Epidermal melanocyte (primary cell): ENCODE results near the gene QRICH2.
A peak's percentile ranks its signal among the peaks of the same experiment; 100 is the strongest.

ENCODE experiments used
- DNase-seq: peaks from one replicate; pipeline ENCODE4 v3.0.0; 2011; ENCODE audit warnings: low spot score; ENCODE audit not compliant: insufficient read length

QRICH2 gene

GRCh38 chr17:76278952-76279741, 28.9 kb downstream of the QRICH2 start:
- peak; percentile 91 for DNase-seq

- no peak for DNase-seq
Observed at GRCh38 chr17:76278268-76278908, 29.7 kb downstream of the QRICH2 start.

DNA sequence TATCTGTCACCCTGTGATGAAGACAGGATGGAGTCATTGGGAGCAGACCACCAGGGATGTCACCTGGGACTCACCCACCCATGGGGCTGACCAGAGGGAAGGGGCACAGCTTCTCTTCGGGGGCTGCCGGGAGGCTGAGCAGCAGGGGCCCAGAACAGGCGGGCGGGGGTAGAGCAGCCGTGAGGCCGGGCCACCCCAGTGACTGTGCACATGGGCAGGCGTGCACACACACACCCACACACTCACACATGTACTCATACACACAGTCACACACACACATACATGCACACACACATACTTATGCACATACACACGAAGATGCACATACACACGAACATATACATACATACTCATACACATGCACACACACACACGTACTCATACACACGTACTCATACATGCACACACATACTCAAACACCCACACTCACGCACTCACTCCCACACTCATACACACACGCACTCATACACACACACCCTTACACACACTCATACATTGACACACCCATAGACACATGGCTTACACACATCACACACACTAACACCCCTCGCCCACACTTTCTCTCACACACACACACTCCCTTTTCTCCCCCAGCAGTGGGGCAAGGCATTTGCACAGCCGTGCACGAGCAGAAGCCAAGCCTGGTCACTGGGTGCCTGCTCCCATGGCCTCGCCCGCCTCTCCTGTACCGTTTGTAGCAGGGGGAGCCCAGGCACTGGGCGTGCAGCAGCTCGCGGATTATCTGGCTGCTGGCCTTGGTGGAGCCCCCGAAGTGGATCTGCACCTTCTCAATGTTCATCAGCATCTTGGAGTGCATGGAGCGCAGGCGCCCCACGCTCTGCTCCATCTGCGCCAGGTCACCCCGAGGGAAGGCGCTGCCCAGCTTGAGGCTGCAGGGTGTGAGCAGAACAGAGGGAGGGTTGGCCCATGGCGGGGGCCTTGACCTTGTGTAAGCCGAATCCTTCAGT, 30.5 kb downstream of the QRICH2 start:
- DNase-seq, result no peak

DNA sequence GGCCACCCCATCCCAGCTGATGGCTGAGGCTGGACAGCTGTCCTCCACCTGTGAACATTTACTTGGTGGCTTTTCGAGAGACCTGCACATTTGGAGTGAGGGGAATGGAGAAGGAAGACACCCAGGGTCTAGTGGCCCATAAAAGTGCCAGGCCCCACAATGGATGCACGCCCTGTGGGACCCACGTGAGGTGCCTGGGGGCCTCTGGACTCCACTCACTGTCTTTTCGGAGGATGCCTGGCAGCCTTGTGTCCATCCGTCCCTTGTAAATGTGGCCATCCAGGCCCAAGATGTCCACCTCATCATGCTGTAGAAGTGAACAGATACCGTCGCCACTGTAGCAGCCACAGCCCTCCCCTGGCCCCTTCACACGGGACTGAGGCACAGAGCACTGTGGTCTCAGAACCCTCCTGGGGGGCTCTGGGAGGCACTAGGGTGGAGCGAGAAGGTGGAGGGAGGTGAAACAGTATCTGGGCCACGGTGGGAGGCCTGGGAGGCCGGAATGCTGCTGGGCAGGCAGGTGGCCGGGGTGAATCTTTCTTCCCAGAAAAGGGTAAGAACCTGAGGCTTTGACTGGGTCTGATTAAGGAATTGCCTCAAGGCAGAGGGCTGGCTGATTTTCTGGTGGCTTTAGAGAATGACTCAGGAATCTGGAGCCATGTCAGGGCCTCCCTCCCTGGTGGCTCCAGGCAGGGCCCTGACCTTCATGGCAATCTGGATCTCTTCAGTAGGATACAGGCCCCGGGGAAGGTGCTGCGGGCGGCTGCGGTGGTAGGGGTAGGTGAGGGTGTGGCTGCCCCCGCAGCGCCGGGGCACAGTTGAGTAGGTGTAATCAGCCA, 31.4 kb downstream of the QRICH2 start:
- no peak for DNase-seq

DNA sequence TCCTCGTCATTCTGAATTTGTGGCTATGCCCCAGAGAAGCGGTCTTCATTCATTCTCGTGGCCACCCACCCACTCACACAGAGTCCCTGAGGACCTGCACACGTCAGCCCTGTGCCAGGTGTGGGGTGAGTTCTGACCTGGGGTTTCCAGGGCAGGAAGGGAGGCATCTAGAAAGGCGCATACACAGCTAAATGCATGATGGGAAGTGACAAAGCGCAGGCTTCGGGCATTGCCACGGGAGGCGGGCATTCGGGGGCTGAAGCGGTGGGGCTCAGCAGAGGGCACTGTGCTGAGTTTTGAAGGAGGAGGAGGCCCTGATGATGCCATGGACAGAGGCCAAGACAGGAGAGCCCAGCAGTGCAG, 32.0 kb downstream of the QRICH2 start:
- no peak for DNase-seq

GRCh38 chr17:76275382-76276068, 32.6 kb downstream of the QRICH2 start:
- DNase-seq, result no peak

DNA sequence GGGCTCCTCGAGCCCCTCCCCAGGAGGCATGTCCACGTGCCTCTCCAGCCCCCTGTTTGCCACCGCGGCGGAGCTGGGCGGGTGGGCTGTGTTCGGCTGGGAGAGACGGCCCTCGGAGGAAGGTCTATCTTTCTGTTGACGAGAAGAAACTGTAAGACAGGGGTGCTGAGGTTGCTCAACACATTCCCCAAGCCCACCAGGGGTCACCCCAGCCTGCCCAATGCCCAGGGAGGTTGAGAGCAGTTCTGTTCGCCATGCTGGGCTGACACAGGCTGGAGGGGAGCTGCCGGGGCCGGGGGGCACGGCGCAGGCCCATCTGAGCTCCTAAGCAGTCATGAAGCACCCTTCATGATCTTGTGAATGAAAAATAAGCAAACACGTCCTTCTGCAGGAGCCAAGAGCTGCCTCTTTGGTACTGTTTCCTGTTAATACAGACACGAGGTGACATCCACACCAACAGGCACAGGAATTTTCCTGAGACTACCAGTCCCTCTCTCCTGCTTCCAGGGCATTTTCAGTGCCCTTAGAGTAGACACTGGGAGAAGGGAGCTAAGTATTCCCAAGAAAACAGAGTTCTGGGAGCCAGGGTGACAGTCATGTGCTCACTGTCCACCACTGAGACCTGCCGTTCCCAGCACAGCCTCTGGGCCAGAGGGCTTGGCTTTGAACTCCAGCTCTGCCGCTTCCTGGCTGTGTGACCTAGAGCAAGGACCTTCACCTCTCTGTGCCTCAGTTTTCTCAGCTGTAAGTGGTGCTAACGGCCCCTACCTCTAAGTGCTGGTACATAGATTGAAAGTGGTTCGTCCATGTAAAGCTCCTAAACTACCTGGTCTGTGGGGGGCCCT, 33.7 kb downstream of the QRICH2 start:
- no peak for DNase-seq

DNA sequence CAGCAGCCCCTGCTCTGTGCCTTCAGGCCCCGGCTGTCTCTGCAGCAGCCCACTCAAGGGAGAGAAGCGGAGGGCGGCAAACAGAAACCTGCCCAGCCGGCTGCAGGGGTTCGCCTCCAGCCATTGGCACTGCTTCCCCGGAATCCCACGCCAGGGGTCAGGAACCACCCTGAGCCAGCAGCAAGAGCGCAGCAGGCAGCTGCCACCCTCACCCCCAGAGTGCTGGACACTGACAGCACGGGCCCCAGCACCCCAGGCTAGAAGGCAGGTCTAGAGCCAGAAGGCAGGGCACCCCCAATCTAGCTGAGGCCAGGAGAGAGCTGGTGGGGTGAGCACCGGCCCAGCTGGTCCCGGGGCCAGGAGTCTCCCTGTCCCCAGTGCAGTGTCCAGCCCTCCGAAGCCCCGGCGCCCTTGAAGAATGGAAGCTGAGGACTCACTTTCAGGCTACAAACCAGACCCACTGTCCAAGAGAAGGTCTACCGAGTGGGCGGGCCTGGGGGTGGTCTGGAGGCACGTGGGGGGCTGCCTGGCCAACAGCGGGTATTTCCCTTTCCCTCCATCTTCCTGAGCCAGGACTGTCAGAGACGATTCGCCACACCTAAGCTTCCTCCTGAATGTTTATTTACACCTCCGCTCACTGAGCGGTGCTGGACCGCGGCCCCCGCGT, 34.5 kb downstream of the QRICH2 start:
- no peak for DNase-seq

- no peak for DNase-seq
Observed at GRCh38 chr17:76272541-76273444, 35.3 kb downstream of the QRICH2 start.

- no peak for DNase-seq
Observed at GRCh38 chr17:76271669-76272540, 36.2 kb downstream of the QRICH2 start.

DNA sequence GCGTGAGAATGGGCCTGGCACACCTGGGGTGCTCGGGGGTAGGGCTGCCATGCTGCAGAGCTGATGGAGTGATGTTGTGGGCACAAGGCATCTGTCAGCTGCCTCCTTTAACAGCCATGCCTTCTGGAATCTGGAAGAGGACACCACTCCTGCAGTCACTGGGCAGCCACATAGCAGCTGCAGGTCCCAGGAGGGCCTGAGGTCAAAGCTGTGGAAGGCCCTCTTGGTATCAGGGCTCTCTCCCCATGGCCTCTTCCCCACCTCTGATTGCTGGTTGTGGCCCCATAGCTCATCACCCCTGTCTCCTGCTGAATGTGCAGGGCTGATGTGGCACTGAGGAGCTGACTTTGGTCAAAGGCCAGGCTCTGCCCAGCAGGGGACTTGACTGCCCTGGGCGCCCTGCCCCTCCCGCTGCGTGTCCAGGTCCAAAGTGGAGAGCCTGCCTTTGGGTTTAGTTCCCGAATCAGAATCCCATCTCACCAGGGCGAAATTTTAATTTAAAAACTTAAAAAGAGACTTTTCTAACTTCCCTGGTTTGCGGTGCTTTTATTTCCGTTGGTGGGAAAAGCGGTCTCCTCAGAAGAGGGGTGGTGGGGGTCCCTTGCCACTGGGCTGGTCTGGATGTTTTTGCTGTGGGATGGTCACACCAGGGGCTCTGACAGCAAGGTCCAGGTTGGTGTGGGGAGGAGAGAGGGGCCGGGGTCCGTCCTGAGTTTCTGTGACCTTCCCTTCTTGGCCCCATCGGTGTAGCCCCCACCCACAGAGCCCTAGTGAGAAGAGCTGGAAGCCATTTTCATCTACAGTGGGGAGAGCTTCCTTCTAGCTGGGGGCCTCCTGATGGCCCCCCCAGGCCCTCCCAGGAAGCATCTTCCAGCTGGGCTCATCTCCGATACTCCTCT, 37.1 kb downstream of the QRICH2 start:
- no peak for DNase-seq

- no peak for DNase-seq
Observed at GRCh38 chr17:76270127-76270592, 37.9 kb downstream of the QRICH2 start.

GRCh38 chr17:76268991-76269981, 38.8 kb downstream of the QRICH2 start:
- DNase-seq, result no peak

DNA sequence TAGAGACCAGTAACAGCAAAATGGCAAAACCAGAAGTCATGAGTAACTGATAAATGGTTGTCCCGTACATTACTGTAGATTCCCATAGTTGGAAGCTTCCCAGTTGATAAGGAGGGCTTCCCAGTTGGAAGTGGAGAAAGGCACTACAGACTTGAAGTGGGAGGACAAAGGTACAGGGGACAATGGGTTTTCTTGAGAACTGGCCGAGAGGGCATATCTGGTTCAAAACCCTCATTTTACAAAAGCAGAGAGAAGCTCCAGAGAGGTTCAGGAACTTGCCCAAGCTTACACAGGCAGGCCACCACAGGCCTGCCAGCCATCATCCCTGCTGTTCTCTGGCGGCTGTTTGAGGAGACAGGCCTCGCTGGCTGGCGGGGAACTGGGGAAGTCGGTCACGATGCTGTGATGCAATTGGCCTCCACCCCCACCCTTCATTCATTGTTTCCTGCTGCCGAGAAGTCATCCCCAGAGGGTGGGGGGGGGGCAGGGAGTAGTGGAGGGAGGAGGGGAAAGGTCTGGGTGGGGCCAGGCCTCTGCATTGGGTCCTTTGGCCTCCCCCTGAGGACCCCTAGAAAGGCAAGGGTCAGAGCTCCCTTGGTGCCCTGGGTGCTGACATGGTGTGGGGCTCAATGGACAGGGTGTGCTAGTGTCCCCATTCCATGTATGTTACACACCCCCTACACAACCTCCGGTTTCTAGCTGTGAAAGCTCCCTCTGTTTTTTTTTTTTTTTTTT, 39.9 kb downstream of the QRICH2 start:
- no peak for DNase-seq
